Brain microvascular endothelial cell (primary cell): ENCODE results near the gene PHTF2.

ENCODE experiments used
- DNase-seq: peaks from one replicate; pipeline ENCODE4 v3.0.0-alpha.2; 2020
- H3K27ac ChIP-seq: fragments of 250-450 bp; sonication (Bioruptor Pico); 2 replicates; pipeline ENCODE4 v1.5.1; 2020; ENCODE audit warnings: mild to moderate bottlenecking, moderate library complexity
- H3K27me3 ChIP-seq: fragments of 250-450 bp; sonication (Bioruptor Pico); replicated peaks from 2 replicates; pipeline ENCODE4 v1.5.1; 2020; ENCODE audit warnings: mild to moderate bottlenecking
- H3K36me3 ChIP-seq: fragments of 250-450 bp; sonication (Bioruptor Pico); replicated peaks from 2 replicates; pipeline ENCODE4 v1.5.1; 2020; ENCODE audit warnings: mild to moderate bottlenecking
- H3K4me3 ChIP-seq: 2 replicates; pipeline ENCODE4 v1.5.1; 2011; ENCODE audit warnings: low read depth, mild to moderate bottlenecking, control low read depth, low read length, moderate library complexity
- CTCF ChIP-seq: IDR thresholded peaks from 2 replicates; pipeline ENCODE4 v1.5.1; 2011; ENCODE audit warnings: low read depth, mild to moderate bottlenecking, moderate library complexity, low read length, control low read depth, inconsistent platforms; ENCODE audit errors: missing control alignments
- in situ Hi-C: cut with HindIII; loops from 2 replicates; pipeline ENCODE4 v1.10.0; 2017; ENCODE audit warnings: low sequenced_read_pairs, low pct_ligation_motif_present

PHTF2 gene

GRCh38 chr7:77942431-77942830 lies 143.9 kb downstream of the PHTF2 start:
- Histone ChIP-seq H3K4me3 (no peak overlapping the region), H3K27ac (no peak overlapping the region), H3K27me3 (no peaks in the 10 kb centered on the region), H3K36me3 (no peaks in the 10 kb centered on the region)
- DNase-seq = no peak
- in situ Hi-C loops = no loop called here
- no peak for TF ChIP-seq CTCF

GRCh38 chr7:77944183-77945182 lies 145.9 kb downstream of the PHTF2 start:
- DNase-seq = no peak
- H3K27me3 ChIP-seq = no peaks in the 10 kb centered on the region
- no peaks in the 10 kb centered on the region for H3K36me3 ChIP-seq
- in situ Hi-C loops = no loop called here
- H3K27ac ChIP-seq = no peak overlapping the region
- no peak overlapping the region for H3K4me3 ChIP-seq
- TF ChIP-seq CTCF = no peak

GRCh38 chr7:77950548-77950947 lies 152.0 kb downstream of the PHTF2 start:
- DNase-seq = no peak
- no peak for TF ChIP-seq CTCF
- Histone ChIP-seq H3K36me3 (no peaks in the 10 kb centered on the region), H3K27ac (no peak overlapping the region), H3K4me3 (no peak overlapping the region), H3K27me3 (no peaks in the 10 kb centered on the region)
- in situ Hi-C loops = no loop called here

GRCh38 chr7:77954773-77955555 lies 156.4 kb downstream of the PHTF2 start:
- H3K4me3 ChIP-seq = no peak overlapping the region
- no peak for TF ChIP-seq CTCF
- H3K27ac ChIP-seq = no peak overlapping the region
- no peak for DNase-seq
- in situ Hi-C loops = no loop called here
- H3K36me3 ChIP-seq = no peaks in the 10 kb centered on the region
- no peaks in the 10 kb centered on the region for H3K27me3 ChIP-seq

GRCh38 chr7:77958436-77958835 lies 159.9 kb downstream of the PHTF2 start:
- Histone ChIP-seq H3K36me3 (no peaks in the 10 kb centered on the region), H3K4me3 (no peak overlapping the region), H3K27me3 (no peaks in the 10 kb centered on the region), H3K27ac (no peak overlapping the region)
- no peak for DNase-seq
- in situ Hi-C loops = no loop called here
- no peak for TF ChIP-seq CTCF
